ENCODE data around the gene ALPK1. TPM values are rescaled to one million over a fixed set of nuclear protein-coding genes. Genes with fewer than 3 reads are reported as not detected.

The ALPK1 gene
- total RNA-seq, 4 donors from 2014 or later = 6.9 to 42.2 (median 22.9) TPM

Other genes with a start within 250 kb of the ALPK1 start
- 1 to 10 TPM; 2.3 to 8.5 (median 3.5) TPM for gene FAM241A, start 151.9 kb upstream of the ALPK1 start, total RNA-seq
- 10 to 100 TPM in 3 of 4 donors, 1 to 10 TPM in 1; 2.3 to 37.7 (median 17.6) TPM for gene AP1AR, start 65.6 kb upstream of the ALPK1 start, total RNA-seq
- 10 to 100 TPM in 1 of 4 donors, 1 to 10 TPM in 3; 5.6 to 12.6 (median 7.7) TPM for gene TIFA, start 11.5 kb upstream of the ALPK1 start, total RNA-seq
- gene NEUROG2, start 218.8 kb downstream of the ALPK1 start, total RNA-seq = not detected

Measured in uterus (tissue), 4 donors.